ENCODE measurements around the gene IGSF3. TPM values are rescaled to one million over a fixed set of nuclear protein-coding genes. Genes with fewer than 3 reads are reported as not detected.

The IGSF3 gene
- total and polyA plus RNA-seq, 2 experiments from 2014 or later = 29.0 to 130 TPM

DNA sequence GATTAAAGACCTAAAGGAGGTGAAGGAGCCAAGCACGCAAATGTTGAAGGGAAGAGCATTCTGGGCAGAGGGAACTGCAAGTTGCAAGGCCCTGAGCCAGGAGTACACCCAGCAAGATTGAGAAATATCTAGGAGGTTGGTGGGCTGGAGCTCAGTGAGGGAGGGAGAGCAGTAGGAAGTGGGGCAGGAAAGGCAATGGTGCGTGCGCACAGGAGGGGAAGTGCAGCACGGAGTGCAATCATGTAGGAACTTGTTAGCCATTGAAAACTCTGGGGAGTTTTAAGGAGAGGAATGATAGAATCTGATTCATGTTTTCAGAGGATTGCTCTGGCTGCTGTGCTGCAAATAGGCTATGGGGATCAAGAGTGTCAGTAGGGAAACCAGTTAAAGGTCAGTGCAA, 13.2 kb upstream of the IGSF3 start:
- no peaks in the 10 kb centered on the region for H3K9me3 ChIP-seq (ENCODE audit: low read depth)
- H3K36me3 ChIP-seq = no peaks in the 10 kb centered on the region
- H3K4me3 ChIP-seq = no peak overlapping the region
- H3K27me3 ChIP-seq = no peaks in the 10 kb centered on the region
- TF ChIP-seq, protein P1, sequence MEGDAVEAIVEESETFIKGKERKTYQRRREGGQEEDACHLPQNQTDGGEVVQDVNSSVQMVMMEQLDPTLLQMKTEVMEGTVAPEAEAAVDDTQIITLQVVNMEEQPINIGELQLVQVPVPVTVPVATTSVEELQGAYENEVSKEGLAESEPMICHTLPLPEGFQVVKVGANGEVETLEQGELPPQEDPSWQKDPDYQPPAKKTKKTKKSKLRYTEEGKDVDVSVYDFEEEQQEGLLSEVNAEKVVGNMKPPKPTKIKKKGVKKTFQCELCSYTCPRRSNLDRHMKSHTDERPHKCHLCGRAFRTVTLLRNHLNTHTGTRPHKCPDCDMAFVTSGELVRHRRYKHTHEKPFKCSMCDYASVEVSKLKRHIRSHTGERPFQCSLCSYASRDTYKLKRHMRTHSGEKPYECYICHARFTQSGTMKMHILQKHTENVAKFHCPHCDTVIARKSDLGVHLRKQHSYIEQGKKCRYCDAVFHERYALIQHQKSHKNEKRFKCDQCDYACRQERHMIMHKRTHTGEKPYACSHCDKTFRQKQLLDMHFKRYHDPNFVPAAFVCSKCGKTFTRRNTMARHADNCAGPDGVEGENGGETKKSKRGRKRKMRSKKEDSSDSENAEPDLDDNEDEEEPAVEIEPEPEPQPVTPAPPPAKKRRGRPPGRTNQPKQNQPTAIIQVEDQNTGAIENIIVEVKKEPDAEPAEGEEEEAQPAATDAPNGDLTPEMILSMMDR (IDR thresholded peaks at IDR 0.05; ENCODE audit: low read depth, low read length) = no peak
- DNase-seq (ENCODE audit: low read depth in 1 of 2, low spot score in 1 of 2) = no peak
- H3K27ac ChIP-seq = no peak overlapping the region
- H3K4me1 ChIP-seq (ENCODE audit: low read depth) = no peaks in the 10 kb centered on the region

DNA sequence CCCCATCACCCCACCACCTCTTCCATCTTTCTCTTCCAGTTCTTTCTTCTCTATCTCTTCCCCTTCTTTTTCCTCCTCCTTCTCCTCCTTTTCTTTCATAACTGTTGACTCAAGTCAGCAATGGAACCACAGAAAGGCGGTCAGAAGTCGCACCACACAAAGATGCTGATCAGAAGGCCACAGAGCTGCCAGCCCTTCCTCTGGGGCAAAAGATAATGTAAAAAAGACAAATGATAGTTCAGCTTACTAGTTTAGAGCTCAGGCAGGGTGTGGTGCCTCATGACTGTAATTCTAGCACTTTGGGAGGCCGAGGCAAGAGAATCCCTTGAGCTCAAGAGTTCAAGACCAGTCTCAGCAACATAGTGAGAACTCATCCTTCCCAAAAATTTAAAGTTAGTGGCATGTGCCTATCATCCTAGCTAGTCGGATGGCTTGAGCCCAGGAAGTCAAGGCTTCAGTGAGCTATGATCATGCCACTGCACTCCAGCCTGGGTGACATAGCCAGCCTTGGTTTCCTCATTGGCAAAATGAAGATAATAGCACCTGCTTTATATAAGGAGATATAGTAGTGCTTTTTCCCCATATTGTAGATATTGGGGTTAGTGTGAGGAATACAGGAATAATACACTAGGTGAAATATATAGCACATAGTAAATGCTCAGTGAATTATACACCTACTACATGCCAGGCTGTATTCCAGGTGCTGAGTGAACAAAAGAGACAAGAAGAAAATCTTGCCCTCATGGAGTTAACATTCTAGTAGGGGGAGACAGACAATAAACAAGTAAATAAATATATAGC, 12.5 kb upstream of the IGSF3 start:
- Histone ChIP-seq H3K27me3 (no peaks in the 10 kb centered on the region), H3K4me3 (no peak overlapping the region), H3K9me3 (ENCODE audit: low read depth) (no peaks in the 10 kb centered on the region), H3K4me1 (ENCODE audit: low read depth) (no peaks in the 10 kb centered on the region), H3K36me3 (no peaks in the 10 kb centered on the region), H3K27ac (no peak overlapping the region)
- DNase-seq (ENCODE audit: low read depth in 1 of 2, low spot score in 1 of 2) = no peak
- TF ChIP-seq, protein P1 (IDR thresholded peaks at IDR 0.05; ENCODE audit: low read depth, low read length) = no peak

DNA sequence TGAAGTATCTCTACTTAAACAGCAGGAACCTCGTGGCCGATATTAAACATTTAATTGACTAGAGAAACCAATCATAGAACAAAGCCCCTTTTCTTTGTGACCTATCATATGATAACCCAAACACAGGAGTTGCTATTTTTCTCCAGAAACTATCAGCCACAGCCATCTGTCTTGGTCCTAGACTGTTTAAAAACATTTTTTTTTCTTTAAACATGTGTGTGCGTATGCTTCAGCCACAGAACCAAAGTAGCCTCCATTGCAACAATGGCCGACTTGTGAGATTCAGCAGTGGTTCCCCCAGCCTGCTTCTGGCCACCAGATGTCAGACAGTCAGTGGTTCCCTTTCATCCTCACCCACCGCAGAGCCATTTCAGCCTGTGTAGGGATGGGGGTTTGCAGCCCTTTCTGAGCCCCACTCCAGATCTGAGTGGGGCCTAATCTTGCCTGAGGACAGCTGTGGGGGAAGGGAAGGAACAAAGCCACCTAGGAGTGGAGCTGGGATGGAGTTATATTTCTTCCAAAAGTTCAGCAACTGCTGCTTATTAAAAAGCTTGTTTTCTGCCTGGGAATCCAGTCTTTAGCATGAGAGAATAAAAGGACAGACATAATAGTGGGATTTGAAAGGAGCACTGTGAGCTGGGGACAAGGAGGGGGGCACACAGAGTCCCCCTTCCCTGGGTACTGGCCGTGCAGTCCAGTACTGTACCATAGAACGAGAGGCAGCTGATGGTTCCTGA, 11.7 kb upstream of the IGSF3 start:
- TF ChIP-seq, protein P1 (IDR thresholded peaks at IDR 0.05; ENCODE audit: low read depth, low read length) = no peak
- no peak for DNase-seq (ENCODE audit: low read depth in 1 of 2, low spot score in 1 of 2)
- H3K27me3 ChIP-seq = no peaks in the 10 kb centered on the region
- H3K36me3 ChIP-seq = no peaks in the 10 kb centered on the region
- no peak overlapping the region for H3K4me3 ChIP-seq
- no peaks in the 10 kb centered on the region for H3K4me1 ChIP-seq (ENCODE audit: low read depth)
- H3K27ac ChIP-seq = no peak overlapping the region
- no peaks in the 10 kb centered on the region for H3K9me3 ChIP-seq (ENCODE audit: low read depth)

DNA sequence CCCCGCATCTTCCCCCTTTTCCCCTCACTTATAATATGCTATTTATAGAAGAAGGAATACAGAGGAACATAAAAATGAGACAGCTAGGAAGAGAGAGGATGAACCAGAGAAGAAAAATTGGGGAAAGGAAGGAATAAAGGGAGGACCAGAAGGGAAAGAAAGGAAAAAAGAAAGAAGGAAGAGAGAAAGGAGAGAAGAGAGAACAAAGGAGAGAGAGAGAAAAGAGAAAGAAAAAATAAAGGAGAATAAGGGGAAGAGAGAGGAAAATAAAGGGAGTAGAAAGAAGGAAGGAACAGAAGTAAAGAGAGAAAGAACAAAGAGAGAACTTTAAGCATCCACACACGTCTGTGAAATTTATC, 11.2 kb upstream of the IGSF3 start:
- Histone ChIP-seq H3K27me3 (no peaks in the 10 kb centered on the region), H3K9me3 (ENCODE audit: low read depth) (no peaks in the 10 kb centered on the region), H3K4me1 (ENCODE audit: low read depth) (no peaks in the 10 kb centered on the region), H3K36me3 (no peaks in the 10 kb centered on the region), H3K4me3 (no peak overlapping the region), H3K27ac (no peak overlapping the region)
- DNase-seq (ENCODE audit: low read depth in 1 of 2, low spot score in 1 of 2) = no peak
- TF ChIP-seq, protein P1 (IDR thresholded peaks at IDR 0.05; ENCODE audit: low read depth, low read length) = no peak

DNA sequence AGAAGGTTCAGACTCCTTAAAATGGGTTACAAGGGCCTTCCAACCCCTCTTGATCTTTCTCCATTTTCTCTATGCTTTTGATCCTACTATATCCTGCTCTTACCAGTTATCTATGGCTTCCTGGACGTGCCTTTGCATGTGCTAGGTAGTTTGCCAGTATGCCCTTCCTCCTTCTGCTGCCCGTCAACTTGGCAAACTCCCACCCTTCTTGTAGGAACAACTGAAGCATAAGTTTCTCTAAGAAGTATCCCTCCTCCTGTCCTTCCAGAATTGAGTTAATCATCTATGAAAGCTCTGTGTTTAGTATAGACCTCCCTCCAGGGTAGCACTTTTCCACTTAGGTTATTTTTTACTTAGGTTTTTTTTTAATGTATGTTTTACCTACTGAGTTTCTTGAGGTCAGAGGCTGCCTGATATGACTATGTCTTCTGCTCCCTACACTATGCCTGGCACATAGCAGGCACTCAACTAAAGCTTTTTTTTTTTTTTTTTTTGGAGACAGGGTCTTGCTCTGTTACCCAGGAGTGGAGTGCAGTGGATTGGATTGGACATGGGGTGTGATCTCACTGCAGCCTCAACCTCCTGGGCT, 10.0 kb upstream of the IGSF3 start:
- H3K4me1 ChIP-seq (ENCODE audit: low read depth) = no peaks in the 10 kb centered on the region
- no peaks in the 10 kb centered on the region for H3K27me3 ChIP-seq
- no peaks in the 10 kb centered on the region for H3K36me3 ChIP-seq
- H3K27ac ChIP-seq = no peak overlapping the region
- no peak overlapping the region for H3K4me3 ChIP-seq
- TF ChIP-seq, protein P1 (IDR thresholded peaks at IDR 0.05; ENCODE audit: low read depth, low read length) = no peak
- no peaks in the 10 kb centered on the region for H3K9me3 ChIP-seq (ENCODE audit: low read depth)
- no peak for DNase-seq (ENCODE audit: low read depth in 1 of 2, low spot score in 1 of 2)

Measured in cardiac muscle cell (in vitro differentiated cells and primary cell).